GM18520 (cell line): ENCODE data around the gene RNU5B-1.
"Not testable (repeated sequence)": the region's sequence is repeated elsewhere in the genome, so short reads cannot be mapped to it uniquely, and the experiment has no call there.

Source experiments
- ATAC-seq: cut with Tn5 transposase; IDR thresholded peaks from one replicate; pipeline ENCODE4 v1.9.1; 2021; ENCODE audit not compliant: unreplicated experiment

The RNU5B-1 gene

DNA sequence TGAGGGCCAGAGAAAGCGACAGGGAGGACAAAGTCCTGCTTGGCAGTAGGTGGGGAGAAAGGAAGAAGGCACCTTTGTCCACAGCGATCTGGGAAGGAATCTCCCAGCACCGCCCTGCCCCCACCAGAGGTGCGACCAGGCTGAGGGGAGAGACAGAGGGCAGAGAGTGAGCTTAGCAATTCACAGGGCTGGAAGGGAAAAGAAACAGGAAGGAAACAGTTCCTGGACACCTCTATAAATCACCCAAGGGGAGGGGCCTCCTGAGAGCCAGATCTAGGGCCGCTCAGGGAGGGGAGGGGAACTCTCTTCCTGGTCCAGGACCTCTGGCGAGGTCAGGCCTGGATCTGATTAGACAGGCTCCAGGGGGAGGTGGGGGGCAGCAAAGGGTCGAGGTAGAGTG is 35.4 kb downstream of the RNU5B-1 start:
- no peak for ATAC-seq

DNA sequence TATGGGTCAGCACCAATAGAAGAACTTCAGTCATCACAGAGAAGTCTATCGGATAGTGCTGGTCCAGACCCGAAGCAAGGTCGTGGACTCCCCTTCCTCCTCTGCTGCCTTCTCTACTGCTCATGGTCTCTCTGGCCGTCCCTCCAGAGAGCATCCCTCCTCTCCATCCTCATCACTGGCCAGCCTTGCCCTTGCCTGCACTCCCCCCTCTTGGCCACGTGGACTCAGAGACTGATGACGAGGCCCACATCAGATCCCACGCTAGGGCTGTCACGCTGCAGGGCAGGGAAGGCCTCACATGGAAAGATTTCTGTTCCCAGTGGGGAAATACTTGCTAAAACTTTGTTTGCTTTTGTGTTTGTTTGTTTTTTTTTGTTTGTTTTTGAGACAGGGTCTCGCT is 38.0 kb downstream of the RNU5B-1 start:
- ATAC-seq = no peak

DNA sequence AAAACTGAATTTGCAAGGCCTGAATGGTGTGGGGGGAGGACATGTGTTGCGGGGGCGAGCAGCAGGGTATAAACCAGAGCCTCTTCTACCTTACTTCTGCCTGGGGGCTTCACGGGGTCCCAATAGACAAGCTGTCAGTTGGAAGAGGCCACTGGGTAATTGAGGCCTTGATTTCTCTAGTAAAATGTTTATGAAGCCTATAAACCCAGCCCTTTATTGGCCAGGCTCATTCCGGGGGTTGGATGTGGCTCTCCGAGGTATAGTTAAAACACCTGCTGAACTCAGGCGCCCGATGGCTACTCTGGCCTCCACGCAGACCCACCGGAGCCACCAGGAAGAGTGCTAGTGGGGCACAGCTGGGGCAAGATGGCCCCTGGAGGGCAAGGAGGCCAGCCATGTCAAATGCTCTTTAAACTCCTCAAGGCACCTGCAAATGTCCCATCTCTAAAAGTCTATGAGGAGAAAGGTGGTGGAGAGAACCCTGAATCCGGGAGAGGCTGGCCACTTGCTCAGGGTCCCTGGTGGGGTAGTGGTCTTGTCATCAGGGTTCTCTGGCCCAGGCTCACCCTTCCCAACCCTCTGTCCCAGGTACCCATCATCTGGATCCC is 39.0 kb downstream of the RNU5B-1 start:
- ATAC-seq = no peak

DNA sequence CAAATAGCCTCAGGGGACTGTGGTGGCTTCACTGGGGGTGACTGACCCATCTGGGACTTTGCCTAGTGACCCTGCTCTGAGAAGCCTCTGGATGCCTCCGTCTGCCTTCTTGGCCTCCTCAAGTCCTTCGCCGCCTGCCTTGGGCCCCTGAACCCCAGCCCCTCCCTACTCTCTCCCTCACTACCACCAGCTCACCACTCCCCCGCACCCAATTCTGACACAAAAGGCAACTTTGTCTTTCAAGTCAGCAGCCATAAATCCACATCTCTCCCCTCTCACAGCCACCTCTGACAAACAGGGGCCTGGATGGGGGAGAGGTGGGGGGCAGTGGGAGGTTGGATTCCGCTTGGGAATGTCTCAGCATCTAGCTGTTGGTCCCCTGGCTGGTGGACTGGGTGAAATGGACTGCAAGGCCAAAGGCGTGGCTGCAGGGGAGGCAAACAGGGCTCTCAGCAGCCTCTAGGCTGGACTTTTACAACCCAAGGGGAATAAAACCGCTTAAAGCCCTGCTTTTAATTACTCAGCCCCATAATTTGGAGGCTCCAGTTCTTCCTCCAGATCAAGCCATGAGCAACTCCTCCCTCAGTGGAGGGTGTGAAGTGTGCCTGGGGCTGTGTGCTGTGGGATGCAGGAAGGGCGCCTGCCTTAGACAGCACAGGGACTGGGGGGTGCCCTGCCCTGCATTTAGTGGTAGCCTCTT is 39.9 kb downstream of the RNU5B-1 start:
- no peak for ATAC-seq

DNA sequence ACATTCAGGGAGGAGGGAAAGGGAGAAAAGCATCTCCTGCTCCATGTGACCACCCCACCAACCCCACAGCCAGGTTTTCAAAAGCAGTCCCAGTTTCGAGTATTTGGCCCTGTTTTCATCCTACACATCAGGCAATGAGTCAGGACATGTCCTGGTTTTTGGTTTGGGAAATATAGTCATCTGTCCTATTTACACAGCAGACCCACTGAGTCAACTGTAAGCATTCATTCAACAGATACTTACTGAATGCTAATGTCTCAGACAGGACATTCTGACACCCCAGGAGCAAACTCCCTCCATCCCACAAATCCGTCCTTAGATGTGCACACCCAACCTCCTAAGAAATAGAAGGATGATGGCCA is 40.4 kb downstream of the RNU5B-1 start:
- no peak for ATAC-seq

DNA sequence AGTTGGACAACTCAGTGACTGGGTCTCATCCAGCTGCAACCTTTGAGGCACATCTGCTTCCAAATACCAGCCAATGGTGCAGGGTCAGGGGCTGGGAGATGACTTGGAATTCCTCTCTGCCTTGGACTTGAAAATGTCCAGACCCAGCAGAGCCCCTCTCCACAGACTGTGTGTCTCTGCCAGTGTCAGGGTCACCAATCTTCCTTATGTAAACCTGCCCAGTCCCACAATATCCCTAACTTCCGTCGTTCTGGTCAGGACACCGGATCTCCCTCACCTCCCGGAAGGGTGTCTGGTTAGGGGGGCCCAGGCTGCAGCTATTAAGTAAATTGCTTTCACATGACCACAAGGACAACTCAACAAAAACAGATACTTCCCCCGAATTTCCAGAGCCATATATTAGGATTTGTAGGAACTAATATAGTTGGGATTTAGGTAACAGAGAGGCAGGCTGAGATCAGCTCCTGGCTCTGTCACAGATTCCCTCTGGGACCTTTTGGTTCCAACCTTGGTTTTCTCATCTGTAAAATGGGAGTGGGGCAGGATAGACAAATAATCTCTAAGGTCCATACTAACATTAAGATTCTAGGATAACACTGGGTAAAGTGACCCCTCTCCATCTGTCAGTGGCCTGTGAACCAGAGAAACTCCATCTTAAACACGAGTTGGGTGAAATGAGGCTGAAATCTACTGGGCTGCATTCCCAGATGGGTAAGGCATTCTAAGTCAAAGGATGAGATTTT is 42.5 kb downstream of the RNU5B-1 start:
- ATAC-seq = no peak

DNA sequence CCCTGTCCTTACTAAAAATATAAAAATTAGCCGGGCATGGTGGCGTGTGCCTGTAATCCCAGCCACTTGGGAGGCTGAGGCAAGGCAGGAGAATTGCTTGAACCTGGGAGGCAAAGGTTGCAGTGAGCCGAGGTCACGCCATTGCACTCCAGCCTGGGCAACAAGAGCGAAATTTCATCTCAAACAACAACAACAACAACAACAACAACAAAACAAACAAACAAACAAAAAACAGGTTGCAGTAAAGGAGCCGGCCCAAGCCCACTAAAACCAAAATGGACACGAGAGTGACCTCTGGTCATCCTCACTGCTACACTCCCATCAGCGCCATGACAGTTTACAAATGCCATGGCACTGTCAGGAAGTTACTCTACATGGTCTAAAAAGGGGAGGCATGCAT is 43.3 kb downstream of the RNU5B-1 start:
- not testable (repeated sequence) for ATAC-seq

DNA sequence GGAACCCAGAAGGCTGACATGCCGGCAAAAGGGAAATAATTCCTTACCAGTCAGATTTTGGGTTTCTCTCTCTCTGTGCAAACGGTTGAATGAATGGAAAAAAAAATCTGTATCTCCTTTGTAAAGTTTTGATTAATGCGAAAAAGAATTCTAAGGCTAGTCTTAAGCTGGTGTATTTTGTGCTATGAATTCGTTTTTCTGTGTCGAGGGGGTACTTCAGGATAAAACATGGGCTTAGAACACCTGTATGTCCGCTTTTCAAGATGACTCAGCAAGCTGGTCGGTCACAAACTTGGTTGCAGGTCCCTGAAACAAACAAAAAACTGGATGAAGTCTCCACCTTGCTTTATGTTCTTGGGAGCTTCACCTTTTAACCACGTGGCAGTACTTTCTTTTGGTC is 44.9 kb downstream of the RNU5B-1 start:
- no peak for ATAC-seq

DNA sequence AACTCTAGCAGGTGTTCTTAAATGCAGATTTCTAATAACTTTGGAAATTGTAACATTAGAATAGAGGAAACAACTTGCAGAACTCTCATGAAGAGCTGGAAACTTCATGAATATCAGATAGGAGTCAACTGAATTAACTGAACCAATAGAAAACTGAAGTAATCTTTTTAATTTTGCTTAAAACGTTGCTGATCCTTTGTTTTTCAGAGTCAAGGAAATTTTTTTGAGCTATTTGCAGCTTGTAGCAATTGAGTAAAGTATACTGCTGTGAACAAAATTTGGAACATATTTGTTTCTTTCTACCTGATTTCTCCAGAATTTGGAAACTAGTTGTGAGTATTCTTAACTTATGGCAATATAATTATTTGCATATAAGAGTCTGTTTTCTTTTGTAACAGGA is 47.5 kb downstream of the RNU5B-1 start:
- not testable (repeated sequence) for ATAC-seq
